HG03280 (cell line): ENCODE results near the gene REEP6.

ENCODE experiments used
- ATAC-seq: cut with Tn5 transposase; IDR thresholded peaks from one replicate; pipeline ENCODE4 v1.9.1; 2021; ENCODE audit warnings: mild to moderate bottlenecking, moderate library complexity; ENCODE audit not compliant: unreplicated experiment

REEP6 gene

DNA sequence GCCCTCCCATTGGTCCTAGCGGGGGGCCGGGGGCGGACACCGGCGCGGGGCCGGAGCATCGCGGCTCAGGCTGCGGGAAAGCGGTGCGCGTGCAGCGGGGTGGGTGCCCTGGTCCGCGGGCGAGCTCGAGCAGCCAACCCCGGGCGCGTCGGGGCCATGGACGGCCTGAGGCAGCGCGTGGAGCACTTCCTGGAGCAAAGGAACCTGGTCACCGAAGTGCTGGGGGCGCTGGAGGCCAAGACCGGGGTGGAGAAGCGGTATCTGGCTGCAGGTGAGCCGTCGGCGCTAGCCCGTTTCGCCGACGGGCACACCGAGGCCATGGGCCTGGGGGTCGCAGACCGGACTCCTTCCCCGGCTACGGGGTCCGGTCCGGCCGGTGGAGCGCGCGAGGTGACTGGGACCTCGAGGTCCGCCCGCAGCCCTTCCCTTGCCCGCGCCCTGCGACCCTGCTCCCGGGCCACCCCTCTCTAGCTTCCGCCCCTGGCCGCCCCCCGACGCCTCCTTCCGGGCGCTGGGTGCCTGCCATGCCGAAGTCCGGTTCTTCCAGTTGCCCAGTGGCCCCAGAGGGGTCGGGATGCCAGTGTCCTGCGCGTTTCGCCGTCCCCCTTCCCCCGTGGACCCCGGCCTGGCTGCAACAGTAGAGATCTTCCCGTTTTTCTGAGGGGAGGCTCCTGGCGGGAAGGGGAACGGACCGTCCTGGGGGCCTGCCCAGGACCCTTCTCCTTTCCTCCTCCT lies at the start of gene REEP6:
Gene REEP6, plus strand, starts transcription at position 68 of the 735 bp plus-strand sequence. Its CDS starts 89 bp downstream, at position 157.
- ATAC-seq = no peak

GRCh38 chr19:1441677-1442438 lies 49.1 kb upstream of the REEP6 start:
- no peak for ATAC-seq

DNA sequence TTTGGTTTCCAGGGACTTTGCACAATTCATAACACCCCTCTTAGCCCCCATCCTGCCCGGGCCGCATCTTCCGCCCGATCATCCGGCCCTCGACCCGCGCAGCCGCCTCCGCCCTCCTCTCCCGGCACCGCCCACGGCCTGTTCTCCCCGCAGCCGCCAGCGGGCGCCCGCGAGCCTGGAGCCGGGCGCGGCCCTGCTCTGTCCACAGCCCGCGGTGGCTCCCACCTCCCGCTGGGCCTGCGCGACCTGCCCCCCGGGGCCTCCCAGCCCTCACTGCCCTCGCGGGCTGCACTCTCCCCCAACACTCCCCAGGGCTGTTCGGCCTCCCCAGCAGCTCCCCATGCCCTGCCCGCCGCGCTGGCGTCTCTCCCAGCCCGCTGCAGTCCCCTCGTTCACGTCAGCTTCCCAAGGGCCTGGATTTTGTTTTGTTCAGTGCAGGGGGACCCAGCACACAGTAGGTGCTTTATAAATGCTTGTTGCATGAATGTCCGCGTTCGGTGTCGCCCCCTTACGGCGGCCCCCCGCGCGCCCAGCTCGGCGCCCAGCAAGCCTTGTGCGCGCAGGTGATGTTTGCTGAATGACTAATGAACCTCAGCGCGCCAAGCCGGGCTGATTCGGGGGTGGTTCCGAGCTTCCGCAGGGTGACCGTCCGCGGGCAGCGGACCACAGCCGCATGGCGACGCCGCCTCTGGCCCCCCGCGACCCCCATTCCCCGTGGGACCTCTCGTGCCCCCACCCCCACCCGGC lies 45.6 kb upstream of the REEP6 start:
- ATAC-seq = peak; percentile 64

DNA sequence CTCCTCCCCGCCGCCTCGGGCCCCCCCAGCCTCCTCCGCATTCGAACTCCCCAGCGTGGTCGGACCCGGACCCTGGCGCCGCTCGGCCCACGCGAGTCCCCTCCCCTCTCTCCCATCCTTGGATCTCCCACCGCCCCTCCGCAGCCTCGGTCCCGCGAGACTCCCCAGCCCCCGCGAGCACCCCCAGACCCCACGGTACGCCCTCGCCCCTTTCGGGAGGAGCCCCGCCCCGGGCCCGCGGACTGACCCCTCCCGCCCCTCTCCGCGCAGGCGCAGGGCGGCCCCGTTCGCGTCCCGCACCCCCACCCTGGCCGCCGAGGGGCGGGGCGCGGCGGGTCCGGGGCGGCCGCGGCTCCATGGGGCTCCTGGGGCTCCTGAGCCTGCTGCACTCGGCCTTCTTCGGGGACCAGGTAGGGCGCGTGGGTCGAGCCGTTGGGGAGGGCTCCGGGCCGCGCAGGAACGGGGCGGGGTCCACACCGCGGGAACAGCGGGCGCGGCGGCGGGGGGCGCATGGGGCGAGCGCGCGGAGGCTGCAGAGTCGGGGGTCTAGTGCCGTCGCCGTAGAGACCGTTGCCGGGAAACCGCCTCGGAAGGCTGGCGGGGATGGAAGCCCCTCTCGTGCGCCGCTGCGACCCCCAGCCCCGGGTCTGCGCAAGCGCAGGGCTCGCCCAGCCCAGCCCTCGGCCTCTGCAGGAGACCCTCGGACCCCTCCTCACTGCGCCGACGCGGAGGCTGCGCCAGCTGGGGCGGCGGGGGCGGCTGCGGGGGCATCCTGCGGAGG lies 44.9 kb upstream of the REEP6 start:
- ATAC-seq = no peak

- no peak for ATAC-seq
Measured at GRCh38 chr19:1446713-1447481, 44.1 kb upstream of the REEP6 start.

- ATAC-seq = no peak
Measured at GRCh38 chr19:1447504-1447903, 43.5 kb upstream of the REEP6 start.

GRCh38 chr19:1447944-1448343 lies 43.0 kb upstream of the REEP6 start:
- ATAC-seq = no peak

- ATAC-seq = no peak
Measured at GRCh38 chr19:1449467-1450442, 41.2 kb upstream of the REEP6 start, which contains the start of gene APC2. Gene APC2, plus strand, starts transcription at chr19:1450121. Its CDS starts 2,881 bp downstream, at chr19:1453002.

DNA sequence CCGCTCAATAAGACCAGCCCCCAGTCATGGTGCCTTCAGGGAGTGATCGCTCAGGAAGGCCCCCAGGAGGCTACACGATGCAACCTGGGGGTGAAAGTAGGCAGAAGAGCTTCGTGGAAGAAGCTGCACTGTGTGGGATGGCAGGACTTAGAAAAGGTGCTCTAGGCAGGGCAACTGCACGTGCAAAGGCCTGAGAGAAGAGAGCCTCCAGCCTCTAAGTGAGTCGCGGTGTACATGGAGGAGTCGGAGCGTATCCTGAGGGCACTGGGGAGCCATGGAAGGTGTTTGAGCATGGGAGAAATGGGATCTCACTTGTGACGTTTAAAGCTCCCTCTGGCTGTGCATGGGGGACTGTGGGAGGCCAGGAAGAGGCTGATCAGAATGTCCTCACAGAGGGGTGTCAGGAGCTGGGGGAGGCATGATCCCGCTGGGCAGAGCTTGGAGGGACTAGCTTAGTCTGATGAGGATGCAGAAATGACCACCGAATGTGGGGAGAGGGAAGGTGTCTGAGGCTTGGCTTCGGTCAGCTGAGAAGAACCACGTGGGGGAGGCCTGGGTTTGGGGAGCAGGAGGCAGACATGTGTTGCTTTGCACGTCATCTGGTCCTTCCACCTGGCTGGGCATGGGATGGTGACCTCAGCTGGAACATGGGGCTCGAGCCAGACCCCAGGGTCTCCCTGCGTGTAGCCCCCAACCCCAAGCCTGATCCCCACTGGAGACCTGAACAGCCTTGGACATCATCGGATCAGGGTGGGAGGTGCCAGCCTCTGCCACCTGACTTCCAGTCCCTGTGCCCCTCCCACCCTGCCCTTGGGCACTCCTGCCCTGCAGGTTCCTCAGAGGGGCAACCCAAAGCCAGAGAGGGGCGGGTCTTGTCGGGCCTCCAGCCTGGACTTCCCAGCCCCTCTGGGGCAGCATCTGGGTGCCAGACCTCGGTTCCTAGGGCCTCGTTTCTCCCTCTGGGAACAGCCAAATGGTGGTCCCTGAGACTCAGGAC lies 39.9 kb upstream of the REEP6 start:
- ATAC-seq = no peak

DNA sequence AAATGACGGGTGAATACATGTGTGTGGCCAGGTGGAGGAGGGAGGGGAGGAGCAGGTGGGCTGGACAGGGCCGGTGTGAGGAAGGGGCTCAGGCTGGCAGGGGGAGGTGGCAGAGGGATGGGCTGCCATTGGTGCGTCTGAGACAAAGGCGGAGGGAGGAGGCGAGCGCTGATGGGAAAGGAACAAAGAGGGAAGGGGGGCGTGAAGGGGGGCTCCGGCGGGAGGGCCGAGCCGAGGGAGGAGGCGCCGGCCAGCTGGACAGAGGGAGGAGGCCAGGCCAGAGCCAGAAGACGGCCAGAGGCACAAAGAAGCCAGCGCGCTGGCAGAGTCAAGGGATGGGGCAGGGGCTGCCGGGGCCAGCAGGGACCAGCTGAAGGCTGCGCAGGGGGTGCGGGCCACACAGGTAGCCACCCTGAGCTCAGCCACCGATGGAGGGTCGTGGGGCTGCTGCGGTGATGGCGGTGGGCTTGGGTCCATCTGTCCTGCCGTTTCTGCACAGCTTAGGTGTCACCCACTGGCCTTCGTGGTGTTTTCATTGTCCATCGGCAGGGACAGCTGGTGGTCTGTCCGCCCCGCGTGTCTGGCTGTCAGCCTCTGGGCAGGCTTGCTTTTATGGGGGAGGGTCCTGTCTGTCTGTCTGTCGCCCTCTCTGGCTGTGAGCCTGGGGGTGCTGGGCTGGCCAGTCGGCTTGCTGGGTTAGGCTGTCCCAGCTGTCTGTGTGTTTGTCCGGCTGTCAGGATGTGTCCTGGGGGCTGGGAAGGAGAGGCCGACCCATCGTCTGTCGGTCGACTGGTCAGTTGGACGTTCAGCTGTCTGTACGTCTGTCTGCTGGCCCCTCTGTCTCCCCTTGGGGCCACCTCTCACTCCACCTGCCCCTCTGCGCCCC lies 38.8 kb upstream of the REEP6 start:
- no peak for ATAC-seq

DNA sequence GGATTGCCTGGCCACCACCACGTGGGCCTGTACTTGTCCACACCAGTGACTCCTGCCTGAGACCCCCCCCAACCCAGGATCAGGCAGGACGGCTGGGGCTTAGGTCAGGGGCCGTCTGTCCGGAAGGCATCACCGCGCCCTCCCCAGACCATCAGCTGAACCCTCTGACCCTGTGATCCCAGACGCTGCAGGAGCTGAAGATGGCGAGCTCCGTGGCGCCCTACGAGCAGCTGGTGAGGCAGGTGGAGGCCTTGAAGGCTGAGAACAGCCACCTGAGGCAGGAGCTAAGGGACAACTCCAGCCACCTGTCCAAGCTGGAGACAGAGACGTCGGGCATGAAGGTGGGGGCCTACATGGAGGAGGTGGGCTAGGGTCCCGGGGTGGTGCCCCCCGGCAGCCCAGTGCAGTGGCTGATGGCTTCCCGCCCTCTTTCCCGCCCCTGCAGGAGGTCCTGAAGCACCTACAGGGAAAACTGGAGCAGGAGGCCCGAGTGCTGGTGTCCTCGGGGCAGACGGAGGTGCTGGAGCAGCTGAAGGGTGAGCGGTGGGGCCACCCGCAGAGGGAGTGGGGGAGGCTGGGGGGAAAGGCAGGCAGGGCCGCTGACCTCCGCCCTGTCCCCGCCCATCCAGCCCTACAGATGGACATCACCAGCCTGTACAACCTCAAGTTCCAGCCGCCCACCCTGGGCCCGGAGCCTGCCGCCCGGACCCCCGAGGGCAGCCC lies 38.0 kb upstream of the REEP6 start:
- ATAC-seq = no peak

DNA sequence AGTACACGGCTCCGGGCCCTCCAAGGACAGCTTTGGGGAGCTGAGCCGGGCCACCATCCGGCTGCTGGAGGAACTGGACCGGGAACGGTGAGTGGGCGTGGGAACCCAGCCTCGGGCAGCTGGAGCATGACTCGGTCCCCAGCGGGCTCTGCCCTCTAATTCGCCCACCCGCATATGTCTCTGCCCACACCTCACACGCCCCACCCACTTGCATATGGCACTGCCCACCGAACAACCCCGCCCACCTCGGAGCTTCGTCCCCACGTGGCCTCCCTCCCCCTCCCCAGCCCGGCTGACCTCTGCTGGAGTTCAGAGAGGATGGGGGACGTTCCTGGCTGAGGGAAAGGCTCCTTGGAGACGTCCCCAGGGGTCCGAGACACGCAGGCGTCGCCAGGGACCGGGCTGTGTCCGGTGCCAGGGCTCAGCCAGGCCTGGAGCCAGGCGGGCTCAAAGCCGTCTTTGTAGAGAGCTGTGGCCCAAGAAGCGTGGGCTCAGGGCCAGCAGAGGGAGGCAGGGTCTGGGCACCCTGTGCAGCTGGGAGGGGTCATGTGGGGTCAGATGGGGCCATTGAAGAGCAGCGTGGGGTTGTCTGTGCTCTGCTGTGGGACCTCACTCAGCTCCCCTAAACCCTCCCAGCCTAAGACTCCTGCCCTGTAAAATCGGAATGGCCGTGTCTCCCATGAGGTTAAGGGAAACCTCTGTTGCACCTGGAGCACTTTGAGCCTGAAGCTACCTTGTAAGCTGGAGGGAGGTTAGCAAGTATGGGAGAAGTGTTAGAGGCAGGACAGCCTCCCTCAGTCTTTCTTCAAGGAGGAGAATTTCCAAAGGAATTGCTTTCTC lies 37.2 kb upstream of the REEP6 start:
- ATAC-seq = no peak

DNA sequence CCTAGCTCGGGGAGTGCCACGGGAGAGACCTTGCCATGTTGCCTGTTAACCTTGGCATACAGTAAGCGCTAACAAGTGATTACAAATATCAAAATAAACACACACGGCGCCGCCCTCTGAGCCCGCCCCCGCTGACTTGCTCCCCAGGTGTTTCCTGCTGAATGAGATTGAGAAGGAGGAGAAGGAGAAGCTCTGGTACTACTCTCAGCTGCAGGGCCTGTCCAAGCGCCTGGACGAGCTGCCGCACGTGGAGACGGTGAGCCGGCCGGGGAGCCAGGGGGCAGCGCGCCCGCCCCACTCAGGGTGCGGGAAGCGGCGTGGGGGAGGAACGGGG lies 36.0 kb upstream of the REEP6 start:
- ATAC-seq = no peak

DNA sequence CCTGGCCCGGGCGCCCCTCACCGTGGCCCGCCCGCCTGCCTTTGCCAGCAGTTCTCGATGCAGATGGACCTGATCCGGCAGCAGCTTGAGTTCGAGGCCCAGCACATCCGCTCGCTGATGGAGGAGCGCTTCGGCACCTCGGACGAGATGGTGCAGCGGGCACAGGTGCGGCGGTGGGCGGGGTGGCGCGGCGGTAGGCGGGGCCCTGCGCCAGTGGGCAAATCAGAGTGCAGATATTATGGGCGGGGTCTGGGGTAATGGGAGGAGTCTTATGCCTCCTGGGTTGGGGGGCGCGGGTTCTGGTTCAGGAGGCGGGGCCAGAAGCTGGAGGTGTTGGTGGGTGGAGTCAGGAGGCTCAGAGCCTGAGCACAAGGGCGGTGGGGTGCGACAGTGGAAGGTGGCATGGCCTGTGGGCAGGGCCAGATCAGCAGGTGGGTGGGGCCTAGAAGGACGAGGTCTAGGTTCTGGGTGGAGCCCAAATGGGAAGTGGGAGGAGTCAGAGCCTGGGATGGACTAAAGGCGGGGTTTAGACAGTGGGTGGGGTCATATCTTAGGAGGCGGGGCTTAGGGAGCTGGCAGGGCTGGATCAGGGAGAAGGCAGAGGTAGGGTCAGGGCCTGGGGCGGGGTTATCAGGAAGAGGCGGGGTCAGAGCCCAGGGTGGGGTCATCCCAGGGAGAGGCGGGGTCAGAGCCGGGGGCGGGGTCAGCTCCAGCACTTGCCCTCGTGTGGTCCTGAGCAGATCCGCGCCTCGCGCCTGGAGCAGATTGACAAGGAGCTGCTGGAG lies 35.5 kb upstream of the REEP6 start:
- ATAC-seq = no peak
